ENCODE measurements around the gene GMCL2.

GRCh38 chr5:178143901-178144300, 43.3 kb downstream of the GMCL2 start:
- TF ChIP-seq, protein P1, sequence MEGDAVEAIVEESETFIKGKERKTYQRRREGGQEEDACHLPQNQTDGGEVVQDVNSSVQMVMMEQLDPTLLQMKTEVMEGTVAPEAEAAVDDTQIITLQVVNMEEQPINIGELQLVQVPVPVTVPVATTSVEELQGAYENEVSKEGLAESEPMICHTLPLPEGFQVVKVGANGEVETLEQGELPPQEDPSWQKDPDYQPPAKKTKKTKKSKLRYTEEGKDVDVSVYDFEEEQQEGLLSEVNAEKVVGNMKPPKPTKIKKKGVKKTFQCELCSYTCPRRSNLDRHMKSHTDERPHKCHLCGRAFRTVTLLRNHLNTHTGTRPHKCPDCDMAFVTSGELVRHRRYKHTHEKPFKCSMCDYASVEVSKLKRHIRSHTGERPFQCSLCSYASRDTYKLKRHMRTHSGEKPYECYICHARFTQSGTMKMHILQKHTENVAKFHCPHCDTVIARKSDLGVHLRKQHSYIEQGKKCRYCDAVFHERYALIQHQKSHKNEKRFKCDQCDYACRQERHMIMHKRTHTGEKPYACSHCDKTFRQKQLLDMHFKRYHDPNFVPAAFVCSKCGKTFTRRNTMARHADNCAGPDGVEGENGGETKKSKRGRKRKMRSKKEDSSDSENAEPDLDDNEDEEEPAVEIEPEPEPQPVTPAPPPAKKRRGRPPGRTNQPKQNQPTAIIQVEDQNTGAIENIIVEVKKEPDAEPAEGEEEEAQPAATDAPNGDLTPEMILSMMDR (IDR thresholded peaks at IDR 0.05): no peak
- no peak for TF ChIP-seq POLR2A (IDR thresholded peaks at IDR 0.05)

Measured in sigmoid colon (tissue), 3 donors.